Suprapubic skin (tissue), 4 donors: Measurements from ENCODE around the gene PDILT. TPM values are rescaled to one million over a fixed set of nuclear protein-coding genes. Genes with fewer than 3 reads are reported as not detected.
"Not testable (repeated sequence)": the region's sequence is repeated elsewhere in the genome, so short reads cannot be mapped to it uniquely, and the experiment has no call there.

Experiments used
- DNase-seq, 2 donors: peaks; one replicate each; pipeline ENCODE4 v3.0.0-alpha.2; 2019; ENCODE audit warnings: low spot score in 2 of 2
- H3K27ac ChIP-seq: fragments of 200-600 bp; sonication (generic); one replicate; pipeline ENCODE4 v1.5.1; 2019
- H3K27me3 ChIP-seq: fragments of 200-600 bp; sonication (generic); one replicate; pipeline ENCODE4 v1.5.1; 2019
- H3K36me3 ChIP-seq: fragments of 200-600 bp; sonication (generic); one replicate; pipeline ENCODE4 v1.5.1; 2019
- H3K4me1 ChIP-seq: fragments of 200-600 bp; sonication (generic); one replicate; pipeline ENCODE4 v1.5.1; 2019
- H3K4me3 ChIP-seq: fragments of 200-600 bp; sonication (generic); one replicate; pipeline ENCODE4 v1.5.1; 2019; ENCODE audit warnings: mild to moderate bottlenecking
- H3K9me3 ChIP-seq: fragments of 200-600 bp; sonication (generic); one replicate; pipeline ENCODE4 v1.5.1; 2019
- EP300 ChIP-seq: sonication (generic); formaldehyde crosslinking; IDR thresholded peaks from one replicate; pipeline ENCODE4 v1.6.1; 2017; ENCODE audit warnings: antibody characterized with exemption
- POLR2A ChIP-seq, 2 donors: fragments of 450-650 bp; IDR thresholded peaks; one replicate each; pipeline ENCODE4 v1.6.1; 2017; ENCODE audit warnings: antibody characterized with exemption in 2 of 2, mild to moderate bottlenecking in 2 of 2, moderate library complexity in 2 of 2
- POLR2AphosphoS5 ChIP-seq, 3 donors: sonication (generic); formaldehyde crosslinking; IDR thresholded peaks; one replicate each; pipeline ENCODE4 v1.6.1; 2017; ENCODE audit warnings: antibody characterized with exemption in 3 of 3
- WGBS: methylation state at CpG from one replicate; pipeline ENCODE4 v1.1.5; 2018; 5-methylcytosine and 5-hydroxymethylcytosine counted together
- total RNA-seq, 4 donors: library from RNA; depleted of rRNA; stranded (reverse); fragments of >200 nt; gene quantifications; one replicate each; pipeline ENCODE4 v1.1.0, GENCODE V29; 2016
- TF ChIP-seq, protein P1 (sequence below), 2 donors: fragments of 200-600 bp in 1 of 2; fragments of 450-650 bp in 1 of 2; sonication (generic) in 1 of 2; IDR thresholded peaks; one replicate each; pipeline ENCODE4 v1.5.1; 2016 to 2019; ENCODE audit warnings: antibody characterized with exemption in 2 of 2, mild to moderate bottlenecking in 1 of 2, moderate library complexity in 1 of 2

Gene PDILT
- total RNA-seq, 4 donors from 2014 or later: not detected

DNA sequence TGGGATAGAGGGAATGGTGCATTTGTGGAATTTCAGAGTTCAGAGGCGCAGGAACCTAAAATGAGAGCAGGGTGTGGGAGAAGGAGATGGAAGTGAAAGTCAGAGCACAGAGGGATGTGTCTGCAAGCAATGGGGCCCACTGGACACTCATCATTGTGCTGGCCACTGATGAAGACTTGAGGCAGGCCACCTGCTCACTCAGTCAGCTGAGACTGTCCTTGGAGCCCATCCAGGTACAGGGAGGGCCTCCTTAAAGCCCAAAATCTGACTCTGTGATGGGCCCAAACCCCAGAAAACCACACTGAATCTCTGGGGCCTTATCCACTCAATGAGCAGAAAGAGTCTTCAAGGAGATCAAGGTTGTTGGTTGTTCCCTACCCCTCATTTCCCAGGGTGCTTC, 82.9 kb downstream of the PDILT start:
- TF ChIP-seq EP300 (no peak), POLR2A (IDR thresholded peaks at IDR 0.05) (no peak), POLR2AphosphoS5 (IDR thresholded peaks at IDR 0.05) (no peak)
- TF ChIP-seq, protein P1, sequence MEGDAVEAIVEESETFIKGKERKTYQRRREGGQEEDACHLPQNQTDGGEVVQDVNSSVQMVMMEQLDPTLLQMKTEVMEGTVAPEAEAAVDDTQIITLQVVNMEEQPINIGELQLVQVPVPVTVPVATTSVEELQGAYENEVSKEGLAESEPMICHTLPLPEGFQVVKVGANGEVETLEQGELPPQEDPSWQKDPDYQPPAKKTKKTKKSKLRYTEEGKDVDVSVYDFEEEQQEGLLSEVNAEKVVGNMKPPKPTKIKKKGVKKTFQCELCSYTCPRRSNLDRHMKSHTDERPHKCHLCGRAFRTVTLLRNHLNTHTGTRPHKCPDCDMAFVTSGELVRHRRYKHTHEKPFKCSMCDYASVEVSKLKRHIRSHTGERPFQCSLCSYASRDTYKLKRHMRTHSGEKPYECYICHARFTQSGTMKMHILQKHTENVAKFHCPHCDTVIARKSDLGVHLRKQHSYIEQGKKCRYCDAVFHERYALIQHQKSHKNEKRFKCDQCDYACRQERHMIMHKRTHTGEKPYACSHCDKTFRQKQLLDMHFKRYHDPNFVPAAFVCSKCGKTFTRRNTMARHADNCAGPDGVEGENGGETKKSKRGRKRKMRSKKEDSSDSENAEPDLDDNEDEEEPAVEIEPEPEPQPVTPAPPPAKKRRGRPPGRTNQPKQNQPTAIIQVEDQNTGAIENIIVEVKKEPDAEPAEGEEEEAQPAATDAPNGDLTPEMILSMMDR (IDR thresholded peaks at IDR 0.05): no peak
- no peaks in the 10 kb centered on the region for H3K9me3 ChIP-seq
- no peak overlapping the region for H3K4me3 ChIP-seq
- no peaks in the 10 kb centered on the region for H3K4me1 ChIP-seq
- H3K27ac ChIP-seq: no peak overlapping the region
- no peak for DNase-seq
- peaks cover 3% of the 10 kb centered on the region for H3K27me3 ChIP-seq
- WGBS: 91% methylated on average over 1 of the region's 1 CpG
- H3K36me3 ChIP-seq: no peaks in the 10 kb centered on the region

DNA sequence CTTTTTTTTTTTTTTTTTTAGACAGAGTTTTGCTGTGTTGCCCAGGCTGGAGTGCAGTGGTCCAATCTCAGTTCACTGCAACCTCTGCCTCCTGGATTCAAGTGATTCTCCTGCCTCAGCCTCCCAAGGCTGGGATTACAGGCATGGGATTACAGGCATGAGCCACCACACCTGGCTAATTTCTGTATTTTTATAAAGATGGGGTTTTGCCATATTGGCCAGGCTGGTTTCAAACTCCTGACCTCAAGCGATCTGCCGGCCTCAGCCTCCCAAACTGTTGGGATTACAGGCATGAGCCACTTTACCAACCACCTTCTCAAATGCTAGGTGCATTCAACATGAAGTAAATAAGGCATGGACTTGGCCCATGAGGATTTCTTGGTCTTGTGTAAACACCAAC, 83.5 kb downstream of the PDILT start:
- not testable (repeated sequence) for H3K27me3 ChIP-seq, H3K27ac ChIP-seq, H3K4me3 ChIP-seq, H3K4me1 ChIP-seq, DNase-seq, H3K9me3 ChIP-seq, H3K36me3 ChIP-seq
- 97% methylated on average over 2 of the region's 2 CpGs for WGBS

- no peak for DNase-seq
- H3K36me3 ChIP-seq: no peaks in the 10 kb centered on the region
- H3K4me1 ChIP-seq: no peaks in the 10 kb centered on the region
- H3K27ac ChIP-seq: no peak overlapping the region
- no peaks in the 10 kb centered on the region for H3K9me3 ChIP-seq
- peaks cover 3% of the 10 kb centered on the region for H3K27me3 ChIP-seq
- H3K4me3 ChIP-seq: no peak overlapping the region
- TF ChIP-seq POLR2A (IDR thresholded peaks at IDR 0.05): no peak
- TF ChIP-seq, protein P1 (IDR thresholded peaks at IDR 0.05): no peak
- no peak for TF ChIP-seq EP300
- no peak for TF ChIP-seq POLR2AphosphoS5 (IDR thresholded peaks at IDR 0.05)
These were observed 83.9 kb downstream of the PDILT start for GRCh38 chr16:20320592-20320991.

DNA sequence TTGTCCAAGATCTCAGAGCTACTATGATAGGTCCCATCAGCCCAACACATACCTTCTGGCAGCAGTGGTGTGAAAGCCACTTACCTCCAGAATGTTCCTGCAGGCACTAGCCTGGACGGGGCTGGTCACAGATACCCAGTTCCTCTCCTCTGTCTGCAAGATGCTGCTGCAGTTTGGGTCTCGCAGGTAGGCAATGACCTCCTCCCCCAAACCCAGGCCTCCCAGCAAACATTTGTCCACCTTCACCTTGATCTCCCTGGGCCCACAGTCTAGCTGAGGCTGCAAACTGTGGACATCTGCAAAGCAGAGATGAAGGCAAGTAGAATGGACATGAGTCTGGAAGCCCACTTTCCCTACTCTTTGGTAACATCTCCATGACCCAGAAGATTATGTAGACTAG, 84.4 kb downstream of the PDILT start:
- Histone ChIP-seq H3K36me3 (no peaks in the 10 kb centered on the region), H3K9me3 (no peaks in the 10 kb centered on the region), H3K4me1 (no peaks in the 10 kb centered on the region), H3K27me3 (peaks cover 3% of the 10 kb centered on the region), H3K27ac (no peak overlapping the region), H3K4me3 (no peak overlapping the region)
- DNase-seq: no peak
- WGBS: 90% methylated on average over 2 of the region's 2 CpGs
- TF ChIP-seq EP300: no peak
- no peak for TF ChIP-seq POLR2AphosphoS5 (IDR thresholded peaks at IDR 0.05)
- TF ChIP-seq, protein P1 (IDR thresholded peaks at IDR 0.05): no peak
- no peak for TF ChIP-seq POLR2A (IDR thresholded peaks at IDR 0.05)

DNA sequence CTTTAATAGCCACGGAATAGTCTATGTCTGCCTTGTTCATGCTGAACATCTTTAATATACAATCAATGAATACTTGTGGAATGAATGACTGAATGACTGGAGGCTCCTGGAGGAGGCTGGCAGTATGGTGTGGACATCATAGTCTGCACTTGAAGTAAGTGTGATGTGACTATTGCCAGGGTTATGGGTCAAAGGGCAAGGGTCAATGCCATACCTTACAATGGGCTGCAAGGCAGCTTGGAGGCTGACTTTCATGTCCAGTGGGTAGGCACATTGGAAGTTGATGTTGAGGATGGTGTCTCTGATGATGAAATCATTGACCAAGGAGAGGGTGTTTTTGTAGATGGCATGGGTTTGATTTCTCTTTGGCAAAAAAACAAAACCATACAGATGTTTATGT, 85.1 kb downstream of the PDILT start:
- Histone ChIP-seq H3K9me3 (no peaks in the 10 kb centered on the region), H3K4me3 (no peak overlapping the region), H3K4me1 (no peaks in the 10 kb centered on the region), H3K27ac (no peak overlapping the region), H3K27me3 (no peaks in the 10 kb centered on the region), H3K36me3 (no peaks in the 10 kb centered on the region)
- 75% methylated on average over 1 of the region's 1 CpG for WGBS
- DNase-seq: no peak
- no peak for TF ChIP-seq POLR2A (IDR thresholded peaks at IDR 0.05)
- TF ChIP-seq, protein P1 (IDR thresholded peaks at IDR 0.05): no peak

- Histone ChIP-seq H3K27me3 (no peaks in the 10 kb centered on the region), H3K27ac (no peak overlapping the region), H3K36me3 (no peaks in the 10 kb centered on the region), H3K9me3 (no peaks in the 10 kb centered on the region), H3K4me3 (no peak overlapping the region), H3K4me1 (no peaks in the 10 kb centered on the region)
- TF ChIP-seq, protein P1 (IDR thresholded peaks at IDR 0.05): no peak
- TF ChIP-seq POLR2A (IDR thresholded peaks at IDR 0.05): no peak
- no peak for TF ChIP-seq POLR2AphosphoS5 (IDR thresholded peaks at IDR 0.05)
- no peak for TF ChIP-seq EP300
- no peak for DNase-seq
- 30% methylated on average over 3 of the region's 3 CpGs for WGBS
These were observed 86.1 kb downstream of the PDILT start for GRCh38 chr16:20318437-20318836.
